Activated naive CD4-positive, alpha-beta T cell treated with anti-CD3 and anti-CD28 coated beads, Interleukin-2, amount 50 U/mL, for 16 hours (primary cell): ENCODE results near the gene GAB1.

Experiments used
- DNase-seq: peaks from one replicate; pipeline ENCODE4 v3.0.0-alpha.2; 2020

Gene GAB1

GRCh38 chr4:143424276-143424675, 87.6 kb downstream of the GAB1 start:
- DNase-seq: no peak

DNA sequence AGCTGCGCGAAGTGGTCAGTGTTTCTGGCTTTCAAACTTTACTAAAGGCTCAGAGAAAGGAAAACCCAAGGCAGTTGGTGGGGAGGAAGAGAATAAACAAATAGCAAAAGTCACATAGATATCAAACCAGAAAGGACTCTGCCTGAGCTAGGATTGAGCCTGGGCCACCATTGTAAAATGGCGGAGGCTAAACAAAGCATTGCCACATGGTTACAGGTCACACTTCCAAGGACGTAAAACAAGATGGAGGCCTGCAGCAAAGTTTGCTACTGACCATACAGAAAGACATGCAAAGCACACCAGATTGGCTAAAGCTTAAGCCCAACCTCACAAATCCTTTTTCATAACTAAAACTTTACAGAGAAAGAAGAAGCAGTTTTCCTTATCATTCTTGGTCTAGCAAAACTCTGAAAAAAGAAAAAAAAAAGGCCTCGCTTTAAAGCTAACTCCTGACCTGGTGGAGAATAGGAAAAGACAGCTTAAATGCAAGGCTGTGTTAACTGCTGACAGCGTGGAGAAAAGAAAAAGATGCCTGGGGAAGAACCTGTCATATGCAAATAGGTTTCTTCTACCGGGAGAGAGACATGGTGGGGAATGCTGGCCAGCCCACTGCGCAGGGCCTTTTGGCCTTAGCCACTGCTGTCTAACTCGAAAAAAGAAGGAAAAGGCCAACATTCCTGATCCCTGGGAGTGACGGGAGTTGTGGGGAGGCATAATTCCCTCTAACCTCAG, 95.0 kb downstream of the GAB1 start:
- no peak for DNase-seq

- no peak for DNase-seq
Observed at GRCh38 chr4:143432258-143432591, 95.5 kb downstream of the GAB1 start.

- no peak for DNase-seq
Observed at GRCh38 chr4:143433231-143433630, 96.6 kb downstream of the GAB1 start.

- no peak for DNase-seq
Observed at GRCh38 chr4:143435955-143436354, 99.3 kb downstream of the GAB1 start.

DNA sequence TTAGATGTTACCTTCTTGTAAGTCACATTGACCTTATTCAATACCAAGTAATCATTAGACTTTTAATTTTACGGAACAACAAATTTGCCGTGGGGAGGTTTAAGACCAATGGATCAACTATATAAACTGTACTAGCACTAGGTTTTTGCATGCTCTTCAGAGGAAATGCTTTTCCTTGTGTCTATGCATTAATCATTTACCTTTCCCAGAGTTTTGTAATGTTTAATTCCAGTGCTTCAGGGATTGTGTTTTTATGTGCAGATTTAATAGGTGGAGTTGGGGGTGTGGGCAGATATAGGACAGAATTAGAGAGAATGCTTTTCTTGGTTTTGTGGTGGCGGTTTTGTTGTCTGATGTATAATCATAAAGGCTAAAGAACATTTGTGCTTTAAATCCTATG, 100.8 kb downstream of the GAB1 start:
- DNase-seq: no peak

DNA sequence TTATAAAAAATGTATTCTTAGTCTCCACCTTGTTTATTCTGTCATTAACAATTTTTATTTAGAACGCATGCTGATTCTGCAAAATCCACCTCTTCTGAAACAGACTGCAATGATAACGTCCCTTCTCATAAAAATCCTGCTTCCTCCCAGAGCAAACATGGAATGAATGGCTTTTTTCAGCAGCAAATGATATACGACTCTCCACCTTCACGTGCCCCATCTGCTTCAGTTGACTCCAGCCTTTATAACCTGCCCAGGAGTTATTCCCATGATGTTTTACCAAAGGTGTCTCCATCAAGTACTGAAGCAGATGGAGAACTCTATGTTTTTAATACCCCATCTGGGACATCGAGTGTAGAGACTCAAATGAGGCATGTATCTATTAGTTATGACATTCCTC, 101.3 kb downstream of the GAB1 start:
- no peak for DNase-seq

DNA sequence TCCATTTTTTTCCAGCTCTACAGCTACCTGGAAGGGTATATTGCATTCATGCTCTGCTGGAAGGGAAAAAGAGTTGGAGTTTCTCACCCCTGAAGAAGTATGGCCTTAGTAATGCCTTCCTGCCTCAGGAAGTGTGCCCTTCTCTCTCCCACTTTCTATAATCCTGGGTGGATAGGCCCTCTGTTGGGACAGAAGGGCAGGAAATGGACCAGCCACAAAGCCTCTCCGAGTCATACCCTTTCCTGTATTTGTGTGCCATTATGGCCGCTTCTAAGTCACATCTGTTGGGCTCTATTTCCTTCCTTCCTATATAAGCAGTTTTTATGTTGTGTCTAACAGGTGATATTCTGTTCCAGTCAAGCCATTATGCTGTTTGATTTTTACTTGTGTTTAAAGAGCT, 102.0 kb downstream of the GAB1 start:
- DNase-seq: no peak

- no peak for DNase-seq
Observed at GRCh38 chr4:143441109-143441508, 104.4 kb downstream of the GAB1 start.

- no peak for DNase-seq
Observed at GRCh38 chr4:143441678-143442077, 105.0 kb downstream of the GAB1 start.

DNA sequence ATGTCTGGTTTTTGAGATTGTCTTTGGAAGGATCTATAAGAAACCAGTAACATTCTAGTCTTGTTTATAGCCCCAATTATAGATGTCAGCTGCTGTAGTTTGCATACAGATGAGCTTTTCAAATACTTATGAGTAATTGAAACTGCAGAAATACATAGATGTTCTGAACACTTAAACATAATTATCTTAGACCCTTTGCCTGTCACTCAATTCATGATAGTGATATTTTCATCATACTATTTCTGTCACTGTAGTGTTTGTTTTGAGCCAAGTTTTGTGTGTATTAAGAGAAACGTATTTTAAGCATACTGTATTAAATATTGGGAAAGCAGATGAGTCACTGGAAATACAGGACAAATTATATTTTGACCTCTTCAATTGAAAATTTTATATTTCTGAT, 107.1 kb downstream of the GAB1 start:
- DNase-seq: no peak

DNA sequence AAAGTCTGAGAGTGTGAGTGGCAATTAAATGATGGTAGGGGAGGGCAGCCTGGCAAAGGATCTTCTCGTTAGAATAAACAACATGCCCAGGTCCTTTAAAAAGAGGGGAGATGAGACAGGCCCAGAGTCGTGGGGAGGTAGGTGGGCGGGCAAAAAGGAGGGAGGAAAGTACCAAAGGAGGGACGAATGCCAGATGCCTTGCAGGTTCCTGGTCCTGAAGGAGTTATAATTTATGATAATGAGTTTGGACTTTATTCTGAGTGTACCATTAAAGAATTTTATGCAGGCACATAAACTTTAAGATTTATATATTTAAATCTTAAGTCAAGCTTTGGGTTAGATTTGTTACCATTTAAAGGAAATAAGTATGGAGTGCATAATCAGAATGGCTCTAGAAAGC, 114.5 kb downstream of the GAB1 start:
- no peak for DNase-seq

- DNase-seq: no peak
Observed at GRCh38 chr4:143455211-143455610, 118.5 kb downstream of the GAB1 start.

- DNase-seq: no peak
Observed at GRCh38 chr4:143458966-143459365, 122.3 kb downstream of the GAB1 start.

DNA sequence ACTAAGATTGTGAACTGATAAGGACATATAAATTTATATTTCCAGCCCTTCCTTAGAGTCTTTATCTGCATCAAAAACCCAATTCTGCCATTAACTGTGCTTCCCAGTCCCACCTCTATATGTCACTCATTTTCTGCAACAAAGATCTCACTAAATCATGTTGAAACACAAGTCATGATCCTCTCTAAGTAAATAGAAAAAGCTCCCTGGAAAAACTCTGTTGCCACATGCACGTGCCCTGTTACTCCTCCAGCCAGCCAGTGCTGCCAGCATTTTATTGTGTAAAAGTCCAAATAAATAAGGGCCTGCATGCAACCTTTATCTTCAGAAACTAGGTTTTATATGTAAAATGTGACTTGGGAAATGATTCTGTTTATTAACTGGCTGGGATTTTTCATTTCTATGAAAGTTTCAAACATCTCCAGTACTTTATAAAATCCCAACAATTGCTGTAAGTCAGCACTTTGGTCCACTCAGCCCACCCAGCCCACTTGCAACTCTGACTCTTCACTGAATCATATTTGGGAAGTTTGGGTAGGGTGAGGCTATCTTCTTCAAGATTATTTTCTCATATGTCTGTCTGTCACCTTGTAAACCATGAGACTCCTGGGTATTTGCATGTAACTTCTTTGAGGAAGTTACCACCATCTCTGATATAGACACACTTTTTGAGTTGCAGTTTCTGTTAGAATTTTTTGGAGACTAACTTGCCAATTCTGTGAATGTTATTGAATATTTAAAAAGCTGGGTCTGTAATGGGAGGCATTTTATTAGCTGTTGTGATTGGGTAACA, 136.9 kb downstream of the GAB1 start:
- no peak for DNase-seq

DNA sequence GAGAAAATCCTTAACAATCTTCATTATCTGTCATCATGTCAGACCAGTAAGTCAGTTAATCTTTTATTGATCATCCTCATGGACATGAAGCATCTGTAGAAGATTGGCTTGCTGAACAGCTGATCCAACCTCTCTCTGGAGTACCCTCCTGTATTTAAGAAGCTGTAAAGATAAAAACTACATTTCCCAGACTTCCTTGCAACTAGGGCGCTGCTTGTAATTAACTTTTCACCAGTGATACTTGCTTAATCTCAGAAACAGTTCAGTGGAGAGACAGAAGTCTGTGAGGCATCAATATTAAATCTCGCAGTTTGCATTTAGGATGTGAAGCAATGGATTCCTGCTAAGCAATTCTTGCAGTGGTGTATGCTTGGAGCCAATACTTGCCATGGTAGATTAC, 140.8 kb downstream of the GAB1 start:
- no peak for DNase-seq

GRCh38 chr4:143481361-143481760, 144.7 kb downstream of the GAB1 start:
- DNase-seq: no peak

- no peak for DNase-seq
Observed at GRCh38 chr4:143482840-143483239, 146.2 kb downstream of the GAB1 start.

DNA sequence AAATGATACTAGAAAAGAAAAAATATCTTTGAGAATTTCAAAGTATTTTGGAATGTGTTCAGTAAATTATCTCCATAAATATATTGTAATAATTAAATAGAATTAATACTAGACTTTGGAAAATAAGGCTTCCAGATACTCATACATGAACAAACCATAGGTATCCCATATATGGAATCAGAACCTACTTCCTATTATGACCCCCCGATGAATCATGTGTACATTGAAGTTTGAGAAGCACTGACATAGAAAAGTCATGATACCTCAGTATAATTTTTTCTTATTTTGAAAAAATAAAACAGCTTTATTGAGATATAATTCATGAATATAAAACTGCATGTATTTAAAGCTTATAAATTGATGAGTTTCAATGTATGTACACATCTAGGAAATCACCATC, 149.6 kb downstream of the GAB1 start:
- DNase-seq: no peak

- no peak for DNase-seq
Observed at GRCh38 chr4:143488687-143489086, 152.0 kb downstream of the GAB1 start.

DNA sequence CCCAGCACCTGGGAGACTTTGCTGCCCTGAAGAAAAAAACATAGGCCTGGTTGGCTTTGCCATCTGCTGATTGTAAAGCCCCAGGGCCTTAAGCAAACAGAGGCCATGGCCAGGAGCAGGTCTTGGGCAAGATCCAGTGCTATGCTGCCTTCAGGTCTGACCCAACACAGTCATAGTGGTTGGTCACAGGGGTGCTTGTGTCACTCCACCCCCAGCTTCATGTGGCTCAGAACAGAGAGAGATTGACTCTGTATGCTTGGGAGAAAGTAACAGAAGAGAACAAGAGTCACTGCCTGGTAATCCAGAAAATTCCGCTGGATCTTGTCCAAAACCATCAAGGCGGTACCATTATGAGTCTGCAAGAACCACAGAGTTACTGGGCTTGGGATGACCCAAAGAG, 152.4 kb downstream of the GAB1 start:
- no peak for DNase-seq

- no peak for DNase-seq
Observed at GRCh38 chr4:143498021-143498420, 161.3 kb downstream of the GAB1 start.

- DNase-seq: no peak
Observed at GRCh38 chr4:143502231-143502630, 165.6 kb downstream of the GAB1 start.

GRCh38 chr4:143506031-143506430, 169.4 kb downstream of the GAB1 start:
- no peak for DNase-seq

- no peak for DNase-seq
Observed at GRCh38 chr4:143511906-143512305, 175.2 kb downstream of the GAB1 start.
